Stimulated activated CD4-positive, alpha-beta T cell treated with anti-CD3 and anti-CD28 coated beads, Interleukin-2, amount 100 ng/mL, for 48 hours (primary cell): ENCODE measurements around the gene PSPN.
"Not testable (repeated sequence)": the region's sequence is repeated elsewhere in the genome, so short reads cannot be mapped to it uniquely, and the experiment has no call there.

Experiments
- DNase-seq, 2 donors: peaks; one replicate each; pipeline ENCODE4 v3.0.0-alpha.2; 2020

Gene PSPN

GRCh38 chr19:6373096-6373812, 2.5 kb downstream of the PSPN start:
- DNase-seq: peak; percentile 99 to 100

GRCh38 chr19:6372594-6373095, 3.1 kb downstream of the PSPN start, which contains the start of gene ALKBH7:
Gene ALKBH7 (plus strand): TSS chr19:6372794. CDS start chr19:6372821, 27 bp downstream.
- peak; percentile 91 to 92 for DNase-seq

- DNase-seq: no peak
These were observed 11.4 kb downstream of the PSPN start for GRCh38 chr19:6364353-6364752.

GRCh38 chr19:6362351-6362801, 13.4 kb downstream of the PSPN start:
- peak in 1 of 2 donors; percentile 10 for DNase-seq

GRCh38 chr19:6362027-6362350, 13.7 kb downstream of the PSPN start:
- DNase-seq: no peak

- DNase-seq: not testable (repeated sequence)
These were observed 14.9 kb downstream of the PSPN start for GRCh38 chr19:6360857-6361216.

- not testable (repeated sequence) for DNase-seq
These were observed 15.3 kb downstream of the PSPN start for GRCh38 chr19:6360445-6360844.

- no peak for DNase-seq
These were observed 16.0 kb downstream of the PSPN start for GRCh38 chr19:6359568-6360341.

GRCh38 chr19:6358003-6358402, 17.7 kb downstream of the PSPN start:
- no peak for DNase-seq

- DNase-seq: no peak
These were observed 18.6 kb downstream of the PSPN start for GRCh38 chr19:6357174-6357573.

GRCh38 chr19:6355321-6356040, 20.3 kb downstream of the PSPN start:
- DNase-seq: not testable (repeated sequence)

- DNase-seq: no peak
These were observed 21.5 kb downstream of the PSPN start for GRCh38 chr19:6354098-6354674.

- DNase-seq: no peak
These were observed 23.2 kb downstream of the PSPN start for GRCh38 chr19:6352381-6353165.

- no peak for DNase-seq
These were observed 25.0 kb downstream of the PSPN start for GRCh38 chr19:6350688-6351087.

- DNase-seq: not testable (repeated sequence)
These were observed 26.5 kb downstream of the PSPN start for GRCh38 chr19:6349271-6349670.

- no peak for DNase-seq
These were observed 32.3 kb downstream of the PSPN start for GRCh38 chr19:6343462-6343861.

- no peak for DNase-seq
These were observed 35.1 kb downstream of the PSPN start for GRCh38 chr19:6340493-6341201.

- DNase-seq: no peak
These were observed 41.0 kb downstream of the PSPN start for GRCh38 chr19:6334490-6335285.

- no peak for DNase-seq
These were observed 42.3 kb downstream of the PSPN start, which contains the start of gene ACER1 for GRCh38 chr19:6333439-6333838. Gene ACER1 (minus strand): TSS chr19:6333612. CDS start chr19:6333551, 61 bp downstream.

GRCh38 chr19:6326815-6327214, 48.9 kb downstream of the PSPN start:
- no peak for DNase-seq

- DNase-seq: no peak
These were observed 50.1 kb downstream of the PSPN start for GRCh38 chr19:6325614-6326013.
